B cell (primary cell): ENCODE measurements around the gene ZNF438. TPM values are rescaled to one million over a fixed set of nuclear protein-coding genes. Genes with fewer than 3 reads are reported as not detected.

ENCODE experiments used
- ATAC-seq: fragments of 200-7000 bp; cut with Tn5 transposase; one replicate; pipeline ENCODE4 v1.10.0; 2021; ENCODE audit warnings: low read depth, mild to moderate bottlenecking, moderate number of reproducible peaks, moderate library complexity
- CTCF ChIA-PET: fragments of 350-600 bp; sonication (Branson Sonifier 250); formaldehyde crosslinking; loops from one replicate; lab custom pipeline; 2021; ENCODE audit warnings: antibody characterized with exemption, inconsistent platforms; lab: Charles Lee
- POLR2A ChIA-PET: fragments of 350-600 bp; sonication (Branson Sonifier 250); formaldehyde crosslinking; loops from one replicate; lab custom pipeline; 2021; ENCODE audit warnings: antibody characterized with exemption; lab: Charles Lee
- DNase-seq: peaks from one replicate; pipeline ENCODE4 v3.0.0; 2013
- H2AFZ ChIP-seq: 2 replicates; pipeline ENCODE4 v1.6.1; 2012; ENCODE audit warnings: mild to moderate bottlenecking, low read depth, low read length; ENCODE audit not compliant: insufficient read depth, poor library complexity, severe bottlenecking
- H3K27ac ChIP-seq, 2 donors: 1 replicate in 1 of 2; 2 replicates in 1 of 2; pipeline ENCODE4 v1.5.1; 2012 to 2013; ENCODE audit warnings: low read length in 2 of 2, mild to moderate bottlenecking in 2 of 2, moderate library complexity in 1 of 2
- H3K27me3 ChIP-seq, 4 experiments: fragments of 200-600 bp in 1 of 4; sonication (generic) in 1 of 4; replicated peaks in 1 of 4; 1 replicate in 2 of 4; 2 replicates in 2 of 4; pipeline versions ENCODE4 v1.6.1 to v1.7.0; 2013 to 2016; ENCODE audit warnings: low read length in 3 of 4, mild to moderate bottlenecking in 2 of 4, mixed read lengths in 1 of 4, moderate library complexity in 1 of 4; ENCODE audit not compliant: insufficient read depth in 4 of 4, control insufficient read depth in 3 of 4; ENCODE audit errors: control extremely low read depth in 1 of 4
- H3K36me3 ChIP-seq, 2 experiments: replicated peaks in 1 of 2; 1 replicate in 1 of 2; 2 replicates in 1 of 2; pipeline versions ENCODE4 v1.6.1 to v1.7.1; 2013; ENCODE audit warnings: low read length in 1 of 2; ENCODE audit not compliant: insufficient read depth in 2 of 2, control insufficient read depth in 1 of 2; ENCODE audit errors: control extremely low read depth in 1 of 2, extremely low read depth in 1 of 2
- H3K4me1 ChIP-seq, 2 donors: fragments of 200-600 bp in 1 of 2; sonication (generic) in 1 of 2; 1 replicate in 1 of 2; 2 replicates in 1 of 2; pipeline versions ENCODE4 v1.5.1 to v1.6.1; 2013 to 2017; ENCODE audit warnings: low read length in 2 of 2; ENCODE audit not compliant: control insufficient read depth in 2 of 2, insufficient read depth in 2 of 2
- H3K4me2 ChIP-seq: replicated peaks from 2 replicates; pipeline ENCODE3; 2012; ENCODE audit warnings: mild to moderate bottlenecking, low read depth, low read length; ENCODE audit not compliant: poor library complexity, severe bottlenecking
- H3K4me3 ChIP-seq, 5 experiments: fragments of 200-600 bp in 1 of 5; sonication (generic) in 1 of 5; 1 replicate in 3 of 5; 2 replicates in 2 of 5; pipeline versions ENCODE4 v1.5.1 to v1.7.0; 2011 to 2016; ENCODE audit warnings: low read length in 4 of 5, mild to moderate bottlenecking in 4 of 5, low read depth in 2 of 5, control low read depth in 1 of 5, moderate library complexity in 1 of 5; ENCODE audit not compliant: insufficient read depth in 1 of 5; ENCODE audit errors: control extremely low read depth in 1 of 5, extremely low read depth in 1 of 5
- H3K79me2 ChIP-seq: fragments of 200-600 bp; sonication (generic); one replicate; pipeline ENCODE4 v1.6.0; 2016; ENCODE audit warnings: low read length; ENCODE audit not compliant: control insufficient read depth, insufficient read depth
- H3K9ac ChIP-seq: fragments of 200-600 bp; sonication (generic); 2 replicates; pipeline ENCODE4 v1.6.1; 2017; ENCODE audit warnings: mild to moderate bottlenecking, low read length, moderate library complexity
- H3K9me3 ChIP-seq, 3 donors: one replicate each; pipeline versions ENCODE4 v1.6.1 to v1.7.1; 2013; ENCODE audit warnings: low read length in 2 of 3; ENCODE audit not compliant: control insufficient read depth in 2 of 3, insufficient read depth in 1 of 3; ENCODE audit errors: control extremely low read depth in 1 of 3
- H4K20me1 ChIP-seq: 2 replicates; pipeline ENCODE4 v1.6.0; 2012; ENCODE audit warnings: mild to moderate bottlenecking, low read length; ENCODE audit not compliant: insufficient read depth, control insufficient read depth, poor library complexity, severe bottlenecking
- H3K27ac Mint-ChIP-seq: one replicate; pipeline ENCODE4 v1.8.0; 2021; ENCODE audit warnings: mixed read lengths
- H3K27me3 Mint-ChIP-seq: one replicate; pipeline ENCODE4 v1.8.0; 2021; ENCODE audit warnings: mixed read lengths
- H3K4me1 Mint-ChIP-seq: one replicate; pipeline ENCODE4 v1.8.0; 2021; ENCODE audit warnings: mixed read lengths
- H3K4me3 Mint-ChIP-seq: one replicate; pipeline ENCODE4 v1.8.0; 2021; ENCODE audit warnings: mixed read lengths
- H3K9me3 Mint-ChIP-seq: one replicate; pipeline ENCODE4 v1.8.0; 2022; ENCODE audit warnings: mixed read lengths; ENCODE audit not compliant: insufficient read depth
- EZH2 ChIP-seq: IDR thresholded peaks from 2 replicates; pipeline ENCODE4 v1.6.1; 2012; ENCODE audit warnings: borderline replicate concordance, low read depth, mild to moderate bottlenecking, moderate library complexity, low read length; ENCODE audit not compliant: insufficient read depth, poor library complexity, severe bottlenecking
- WGBS: methylation state at CpG from one replicate; pipeline ENCODE4 v1.1.5; 2013; ENCODE audit warnings: missing lambda C conversion rate; ENCODE audit not compliant: insufficient coverage; 5-methylcytosine and 5-hydroxymethylcytosine counted together
- intact Hi-C: fragments of 100-400 bp; cut with micrococcal nuclease; formaldehyde crosslinking; loops from one replicate; pipeline ENCODE4 v1.10.0; 2022
- polyA plus RNA-seq: library from polyadenylated mRNA; depleted of rRNA; stranded (reverse); fragments of >200 nt; gene quantifications from 2 replicates; pipeline ENCODE4 v1.2.3, GENCODE V29; 2012
- total RNA-seq, 2 donors: library from RNA; stranded (reverse); fragments of 120-200 nt in 1 of 2; gene quantifications; 1 replicate in 1 of 2; 2 replicates in 1 of 2; pipeline versions ENCODE4 v1.2.3 to v1.2.4, GENCODE V29; 2013 to 2022
- TF ChIP-seq, protein P1 (sequence below): fragments of 200-600 bp; IDR thresholded peaks from one replicate; pipeline ENCODE4 v1.8.0; 2022; ENCODE audit warnings: antibody characterized with exemption, mild to moderate bottlenecking

The ZNF438 gene
- total and polyA plus RNA-seq, 2 donors (not counting 1 experiment from before 2014, with no cell fraction given) = 2.0 to 3.7 TPM

- POLR2A ChIA-PET = no interaction called here
- H3K27me3 ChIP-seq = no peaks in the 10 kb centered on the region
- H3K4me2 ChIP-seq = no peak overlapping the region
- Mint-ChIP-seq H3K27me3 (no peaks in the 10 kb centered on the region), H3K9me3 (no peaks in the 10 kb centered on the region), H3K4me1 (no peaks in the 10 kb centered on the region), H3K27ac (no peak overlapping the region), H3K4me3 (no peak overlapping the region)
- H3K4me1 ChIP-seq = no peaks in the 10 kb centered on the region
- no peaks in the 10 kb centered on the region for H3K9me3 ChIP-seq
- no peak overlapping the region for H2AFZ ChIP-seq
- H3K79me2 ChIP-seq = no peaks in the 10 kb centered on the region
- H3K4me3 ChIP-seq = no peak overlapping the region
- intact Hi-C loops = no loop called here
- H3K9ac ChIP-seq = no peak overlapping the region
- ATAC-seq = no peak
- DNase-seq = no peak
- H4K20me1 ChIP-seq = no peaks in the 10 kb centered on the region
- TF ChIP-seq, protein P1, sequence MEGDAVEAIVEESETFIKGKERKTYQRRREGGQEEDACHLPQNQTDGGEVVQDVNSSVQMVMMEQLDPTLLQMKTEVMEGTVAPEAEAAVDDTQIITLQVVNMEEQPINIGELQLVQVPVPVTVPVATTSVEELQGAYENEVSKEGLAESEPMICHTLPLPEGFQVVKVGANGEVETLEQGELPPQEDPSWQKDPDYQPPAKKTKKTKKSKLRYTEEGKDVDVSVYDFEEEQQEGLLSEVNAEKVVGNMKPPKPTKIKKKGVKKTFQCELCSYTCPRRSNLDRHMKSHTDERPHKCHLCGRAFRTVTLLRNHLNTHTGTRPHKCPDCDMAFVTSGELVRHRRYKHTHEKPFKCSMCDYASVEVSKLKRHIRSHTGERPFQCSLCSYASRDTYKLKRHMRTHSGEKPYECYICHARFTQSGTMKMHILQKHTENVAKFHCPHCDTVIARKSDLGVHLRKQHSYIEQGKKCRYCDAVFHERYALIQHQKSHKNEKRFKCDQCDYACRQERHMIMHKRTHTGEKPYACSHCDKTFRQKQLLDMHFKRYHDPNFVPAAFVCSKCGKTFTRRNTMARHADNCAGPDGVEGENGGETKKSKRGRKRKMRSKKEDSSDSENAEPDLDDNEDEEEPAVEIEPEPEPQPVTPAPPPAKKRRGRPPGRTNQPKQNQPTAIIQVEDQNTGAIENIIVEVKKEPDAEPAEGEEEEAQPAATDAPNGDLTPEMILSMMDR = no peak
- TF ChIP-seq EZH2 = no peak
- CTCF ChIA-PET = no interaction called here
- no peak overlapping the region for H3K27ac ChIP-seq
- H3K36me3 ChIP-seq = no peaks in the 10 kb centered on the region
- WGBS = 60% methylated on average over 1 of the region's 4 CpGs
These were observed 177.0 kb downstream of the ZNF438 start for GRCh38 chr10:30854656-30855055.

GRCh38 chr10:30853066-30853465 lies 178.6 kb downstream of the ZNF438 start:
- H3K9me3 Mint-ChIP-seq = no peaks in the 10 kb centered on the region
- Histone ChIP-seq H3K36me3 (no peaks in the 10 kb centered on the region), H2AFZ (no peak overlapping the region), H3K27me3 (no peaks in the 10 kb centered on the region), H3K4me2 (no peak overlapping the region), H3K27ac (no peak overlapping the region), H3K4me1 (no peaks in the 10 kb centered on the region), H3K79me2 (no peaks in the 10 kb centered on the region), H3K4me3 (no peak overlapping the region), H3K9ac (no peak overlapping the region), H4K20me1 (no peaks in the 10 kb centered on the region), H3K9me3 (no peaks in the 10 kb centered on the region)
- CTCF ChIA-PET = no interaction called here
- intact Hi-C loops = no loop called here
- WGBS = 100% methylated on average over 1 of the region's 1 CpG
- ATAC-seq (no peak), DNase-seq (no peak)
- no peaks in the 10 kb centered on the region for H3K27me3 Mint-ChIP-seq
- H3K27ac Mint-ChIP-seq = no peak overlapping the region
- no peak overlapping the region for H3K4me3 Mint-ChIP-seq
- POLR2A ChIA-PET = no interaction called here
- H3K4me1 Mint-ChIP-seq = no peaks in the 10 kb centered on the region
- TF ChIP-seq, protein P1 = no peak
- TF ChIP-seq EZH2 = no peak
